ENCODE results near the gene SFRP2.

Gene SFRP2

DNA sequence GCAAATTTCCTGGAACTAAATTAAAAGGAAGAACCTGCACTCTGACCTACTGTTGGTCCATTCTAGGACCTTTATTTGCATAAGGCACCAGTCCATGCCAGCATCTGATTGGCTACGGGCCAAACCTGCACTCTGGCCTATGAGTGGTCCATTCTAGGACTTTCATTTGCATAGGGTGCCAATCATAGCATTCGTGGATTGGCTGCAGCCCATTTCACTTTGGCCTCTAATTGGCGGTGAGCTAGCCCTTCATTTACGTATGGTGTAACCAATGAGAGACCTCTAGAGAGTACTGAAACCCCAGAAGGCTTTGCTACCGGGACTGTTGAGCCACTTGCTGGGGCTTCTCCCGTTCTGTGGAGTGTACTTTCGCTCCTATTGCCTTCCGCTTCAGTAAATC is 23.0 kb downstream of the SFRP2 start:
- DNase-seq = no peak

DNA sequence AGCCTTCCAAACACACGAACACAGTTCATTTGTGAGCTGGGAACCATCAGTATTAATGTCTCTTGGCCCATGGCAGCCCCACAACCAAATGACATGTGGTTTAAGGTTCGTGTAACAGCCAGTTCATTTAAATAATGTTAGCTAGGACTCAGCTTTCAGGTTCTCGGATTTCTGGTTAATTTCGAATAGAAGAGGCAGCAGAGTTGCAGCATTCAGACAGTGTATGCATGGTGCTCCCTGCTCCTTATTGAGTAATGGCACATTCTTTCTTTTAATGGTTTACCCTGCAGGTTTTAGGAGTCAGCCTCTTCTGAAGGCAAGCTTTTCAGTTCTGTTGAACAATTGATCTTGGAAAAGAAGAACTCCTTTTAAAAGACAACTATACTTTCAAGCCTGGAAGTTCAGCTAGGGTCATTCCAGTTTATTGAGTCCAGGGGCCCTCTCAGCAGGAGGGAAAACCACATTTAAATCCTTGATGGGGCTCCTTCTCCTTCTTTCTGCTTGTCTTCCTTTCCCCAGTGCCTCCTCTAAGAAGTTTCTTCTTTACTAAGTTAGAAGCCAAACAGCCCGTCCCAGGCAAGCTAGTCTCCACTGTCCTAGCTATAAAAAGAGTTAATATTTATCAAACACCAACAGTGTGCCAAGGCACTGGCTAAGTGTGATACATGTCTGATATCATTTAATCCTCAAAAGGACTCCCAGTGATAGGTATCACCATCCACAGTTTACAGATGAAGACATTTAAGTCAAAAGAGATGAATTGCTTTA is 24.1 kb downstream of the SFRP2 start:
- no peak for DNase-seq

- DNase-seq = no peak
Observed at GRCh38 chr4:153763404-153763803, 25.5 kb downstream of the SFRP2 start.

DNA sequence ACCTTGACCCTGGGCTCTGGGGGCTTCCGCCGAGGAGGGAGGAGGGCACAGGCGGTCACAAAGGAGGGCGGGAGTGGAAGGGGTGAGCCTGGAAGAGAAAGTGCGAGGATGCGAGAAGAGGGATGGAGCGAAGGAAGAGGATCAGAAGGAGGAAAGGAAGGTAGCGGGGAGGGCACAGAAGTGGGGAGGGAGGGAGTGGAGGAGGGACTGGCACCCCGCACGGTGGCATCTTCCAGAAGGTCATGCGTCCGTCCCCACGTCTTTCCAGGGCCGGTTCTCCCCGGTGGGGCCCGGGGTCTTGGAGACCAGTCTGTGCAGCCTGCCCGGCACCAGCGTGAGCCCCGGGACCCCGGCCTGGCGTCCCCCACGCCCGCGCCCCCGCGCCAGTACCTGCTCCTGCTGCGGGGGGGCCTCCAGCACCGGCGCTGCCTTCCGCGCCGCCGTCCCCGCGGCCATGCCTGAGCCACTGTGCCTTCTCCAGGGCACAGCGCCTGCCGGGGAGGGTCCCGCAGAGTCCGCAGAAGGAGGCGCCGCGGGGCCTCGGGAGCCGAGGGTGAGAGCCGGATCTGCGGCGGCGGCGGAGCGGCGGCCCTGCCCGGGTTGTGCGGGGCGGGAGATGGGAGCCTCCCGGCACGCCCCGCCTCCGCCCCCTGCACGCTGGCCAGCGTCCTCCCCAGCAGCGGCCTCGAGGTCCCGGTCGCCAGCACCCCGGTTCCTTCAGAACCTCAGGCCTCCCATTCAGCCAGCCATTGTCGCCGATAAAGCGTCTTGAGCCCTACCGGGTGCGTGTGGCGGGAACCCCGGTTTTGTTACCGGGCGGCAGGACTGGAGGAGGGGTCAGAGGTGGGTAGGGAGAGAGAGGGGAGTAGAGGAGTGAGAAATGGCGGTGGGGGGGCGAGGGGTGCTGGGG is 29.2 kb downstream of the SFRP2 start, which contains the start of gene RNF175:
TSS of gene RNF175 (minus strand) at position 618 of the 910 bp plus-strand sequence. CDS start at position 456, 162 bp downstream.
- peak; percentile 7 for DNase-seq

GRCh38 chr4:153758688-153759406 is 30.0 kb downstream of the SFRP2 start:
- no peak for DNase-seq

DNA sequence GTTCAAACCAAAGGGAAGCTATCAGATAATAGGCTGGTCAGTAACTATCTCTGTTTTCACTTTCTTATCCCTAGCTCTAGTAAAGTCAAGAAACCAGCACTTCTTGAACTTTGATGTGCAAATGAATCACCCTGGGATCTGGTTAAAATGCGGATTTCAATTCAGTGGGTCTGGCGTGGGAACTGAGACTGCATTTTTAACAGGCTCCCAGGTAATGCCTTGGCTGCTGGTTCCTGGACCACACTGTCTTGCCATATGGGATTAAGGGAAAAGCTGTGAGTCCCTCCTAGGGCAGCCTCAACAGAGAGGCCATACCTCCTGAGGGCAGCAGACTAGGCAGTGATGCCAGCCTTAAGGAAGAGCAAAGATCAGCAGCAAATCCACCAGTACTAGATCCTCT is 30.7 kb downstream of the SFRP2 start:
- no peak for DNase-seq

DNA sequence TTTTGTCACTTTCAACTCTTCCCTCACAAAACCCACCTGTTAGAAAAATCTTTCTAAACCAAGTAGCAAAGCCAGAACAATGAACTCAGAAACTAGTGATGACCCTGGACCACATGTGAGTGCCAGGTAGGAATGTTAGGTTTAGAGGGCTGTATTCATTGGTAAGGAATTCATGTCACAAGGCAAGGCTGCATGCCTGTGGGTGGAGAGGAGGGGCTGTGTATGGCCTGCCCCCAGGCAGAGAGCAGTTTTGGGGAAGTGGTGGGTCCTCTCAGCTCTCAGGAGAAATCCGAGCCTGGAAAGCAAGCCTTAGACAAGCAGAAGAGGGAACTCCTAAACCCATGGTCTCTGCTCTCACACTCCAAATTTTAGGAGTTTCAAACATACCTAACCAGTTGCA is 31.5 kb downstream of the SFRP2 start:
- no peak for DNase-seq

DNA sequence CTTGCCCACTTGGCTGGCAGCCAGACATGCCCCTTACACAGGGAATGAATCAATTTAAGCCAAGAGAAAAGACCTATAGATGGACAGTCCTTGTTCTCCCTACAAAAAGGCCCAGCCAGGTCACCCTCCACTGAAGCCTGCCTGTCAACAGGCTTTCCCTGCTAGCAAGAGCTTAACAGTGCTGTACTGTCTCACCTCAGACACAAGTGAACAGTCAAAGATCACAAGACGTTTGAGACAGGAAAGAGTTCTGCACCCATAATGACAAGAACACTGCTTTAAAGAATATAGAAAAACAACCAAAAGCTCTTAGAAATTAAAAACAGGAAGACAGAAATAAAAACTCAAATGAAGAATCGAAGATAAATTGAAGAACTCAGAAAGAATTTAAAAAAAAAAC is 33.7 kb downstream of the SFRP2 start:
- DNase-seq = no peak

DNA sequence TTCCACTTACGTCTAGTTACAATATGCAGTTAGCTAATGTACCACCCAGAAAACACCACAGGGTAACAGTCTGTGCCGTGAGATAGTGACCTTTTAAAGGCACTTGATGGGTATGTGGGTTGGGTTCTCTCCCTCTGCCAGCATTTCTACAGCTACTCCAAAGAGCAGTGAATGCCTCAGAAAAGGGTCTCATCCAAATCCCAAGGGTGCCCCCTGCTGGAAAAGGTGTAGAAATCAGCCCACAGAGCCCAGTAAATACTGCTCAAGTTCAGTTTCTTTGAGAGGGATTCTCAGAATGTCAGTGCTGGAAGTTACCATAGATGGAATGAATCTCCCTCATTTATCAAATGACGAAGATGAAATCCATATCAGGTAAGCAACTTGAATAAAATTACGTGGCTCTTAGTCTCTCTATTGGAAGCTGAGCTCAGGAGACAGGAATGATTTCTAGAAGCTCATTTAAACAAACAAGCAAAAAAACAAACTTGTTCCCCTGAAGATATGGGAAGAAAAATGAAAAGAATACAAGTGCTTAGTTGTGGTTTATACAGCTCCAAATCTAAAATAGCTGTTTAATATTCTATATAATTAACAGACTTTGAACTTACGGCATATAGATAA is 38.6 kb downstream of the SFRP2 start:
- DNase-seq = no peak

- no peak for DNase-seq
Observed at GRCh38 chr4:153748378-153748777, 40.5 kb downstream of the SFRP2 start.

DNA sequence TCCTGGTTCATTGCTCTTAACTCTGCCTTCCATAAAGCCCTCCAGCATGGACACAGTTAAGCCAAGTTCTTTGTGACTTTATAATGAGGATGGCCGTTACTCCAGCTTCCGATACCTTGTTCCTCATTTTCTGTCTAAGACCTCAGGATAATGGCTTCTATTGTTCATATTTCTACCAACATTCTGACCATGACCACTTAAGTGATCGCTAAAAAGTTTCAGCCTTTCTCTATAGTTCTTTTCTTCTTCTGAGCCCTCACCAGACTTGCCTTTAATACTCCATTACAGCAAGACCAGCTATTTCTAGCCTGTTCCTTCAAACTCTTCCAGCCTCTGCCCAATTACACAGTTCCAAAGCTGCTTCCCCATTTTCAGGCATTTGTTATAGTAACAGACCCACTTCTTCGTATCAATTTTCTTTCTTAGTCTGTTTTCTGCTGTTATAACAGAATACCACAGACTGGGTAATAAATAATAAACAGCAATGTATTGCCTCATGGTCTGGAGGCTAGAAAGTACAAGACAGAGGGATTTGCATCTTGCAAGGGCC is 41.4 kb downstream of the SFRP2 start:
- no peak for DNase-seq

GRCh38 chr4:153745651-153746050 is 43.2 kb downstream of the SFRP2 start:
- no peak for DNase-seq

DNA sequence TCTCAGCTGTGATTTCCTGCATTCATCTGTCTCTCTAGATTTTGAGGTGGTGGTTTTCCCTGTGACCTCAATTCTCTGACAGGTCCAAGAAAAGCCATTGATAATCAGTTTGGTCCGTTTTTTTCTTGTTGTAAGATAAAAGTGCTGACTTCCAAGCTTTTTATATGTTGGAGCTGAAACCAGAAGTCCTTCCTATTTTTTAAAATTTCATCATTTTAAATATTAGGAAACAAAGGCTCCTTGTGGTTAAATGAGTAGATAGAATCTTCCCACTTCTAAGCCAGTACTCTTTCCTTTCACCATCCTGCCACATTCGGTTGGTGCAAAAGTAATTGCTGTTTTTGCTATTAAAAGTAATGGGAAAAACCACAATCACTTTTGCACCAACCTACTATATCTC is 47.3 kb downstream of the SFRP2 start:
- DNase-seq = no peak

GRCh38 chr4:153735906-153736461 is 52.9 kb downstream of the SFRP2 start:
- DNase-seq = no peak

DNA sequence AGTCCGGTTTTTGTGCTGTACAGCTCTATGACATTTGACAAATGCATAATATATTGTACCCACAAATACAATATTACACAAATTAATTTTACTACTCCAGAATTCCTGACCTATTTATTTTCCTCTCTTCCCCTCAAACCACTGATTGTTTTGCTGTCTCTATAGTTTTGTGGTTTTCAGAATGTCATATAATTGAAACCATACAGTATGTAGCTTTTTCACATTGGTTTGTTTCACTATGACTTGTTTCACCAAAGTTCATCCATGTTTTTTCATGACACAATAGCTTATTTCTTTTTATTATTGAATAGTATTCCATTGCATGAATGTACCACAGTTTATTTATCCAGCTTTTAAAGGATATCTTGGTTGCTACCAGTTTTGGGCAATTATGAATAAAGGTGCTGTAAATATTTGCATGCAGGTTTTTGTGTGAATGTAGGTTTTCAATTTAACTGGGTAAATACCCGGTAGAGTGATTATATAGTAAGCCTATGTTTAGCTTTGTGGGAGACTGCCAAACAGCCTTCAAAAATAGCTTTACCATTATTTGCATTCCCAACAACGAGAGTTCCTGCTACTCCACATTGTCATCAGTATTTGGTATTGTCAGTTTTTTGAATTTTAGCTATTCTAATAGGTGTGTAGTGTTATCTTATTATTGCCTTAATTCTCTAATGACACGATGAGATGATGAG is 55.0 kb downstream of the SFRP2 start:
- no peak for DNase-seq

DNA sequence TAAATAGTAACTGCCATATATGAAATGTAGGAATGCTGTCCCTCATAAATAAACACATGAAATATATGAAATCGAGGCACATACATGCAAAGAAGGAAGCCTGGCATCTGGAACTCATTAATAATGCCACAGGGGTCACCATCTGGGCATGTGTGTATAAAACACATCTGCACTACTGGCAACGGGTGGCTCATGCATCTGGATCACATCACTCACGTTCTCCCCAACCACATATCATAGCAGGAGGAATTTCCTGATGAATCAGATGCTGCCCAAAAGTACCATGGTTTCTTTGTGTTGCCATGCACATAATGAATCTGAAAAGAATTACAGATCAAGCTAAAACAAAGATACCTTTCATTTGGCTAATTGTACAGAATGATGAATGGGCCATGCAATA is 57.6 kb downstream of the SFRP2 start:
- DNase-seq = no peak
